ENCODE results near the gene ATG13.

The ATG13 gene

GRCh38 chr11:46675288-46675851 lies 58.0 kb downstream of the ATG13 start:
- no peak for TF ChIP-seq CTCF (IDR thresholded peaks at IDR 0.05; ENCODE audit: low read depth, low read length)
- H3K4me3 ChIP-seq (ENCODE audit: low read depth, low read length): no peak overlapping the region

- TF ChIP-seq CTCF (IDR thresholded peaks at IDR 0.05; ENCODE audit: low read depth, low read length): no peak
- H3K4me3 ChIP-seq (ENCODE audit: low read depth, low read length): no peak overlapping the region
Observed at GRCh38 chr11:46675949-46676348, 58.6 kb downstream of the ATG13 start.

GRCh38 chr11:46676436-46677158 lies 59.2 kb downstream of the ATG13 start:
- H3K4me3 ChIP-seq (ENCODE audit: low read depth, low read length): no peak overlapping the region
- TF ChIP-seq CTCF (IDR thresholded peaks at IDR 0.05; ENCODE audit: low read depth, low read length): no peak

GRCh38 chr11:46677169-46677568 lies 59.8 kb downstream of the ATG13 start:
- TF ChIP-seq CTCF (IDR thresholded peaks at IDR 0.05; ENCODE audit: low read depth, low read length): no peak
- H3K4me3 ChIP-seq (ENCODE audit: low read depth, low read length): no peak overlapping the region

- no peak overlapping the region for H3K4me3 ChIP-seq (ENCODE audit: low read depth, low read length)
- no peak for TF ChIP-seq CTCF (IDR thresholded peaks at IDR 0.05; ENCODE audit: low read depth, low read length)
Observed at GRCh38 chr11:46677991-46678740, 60.8 kb downstream of the ATG13 start.

- no peak for TF ChIP-seq CTCF (IDR thresholded peaks at IDR 0.05; ENCODE audit: low read depth, low read length)
- no peak overlapping the region for H3K4me3 ChIP-seq (ENCODE audit: low read depth, low read length)
Observed at GRCh38 chr11:46678741-46679130, 61.4 kb downstream of the ATG13 start.

Measured in WI38 (cell line).